Articular chondrocyte of knee joint (primary cell): ENCODE data around the gene KRTAP5-10. TPM values are rescaled to one million over a fixed set of nuclear protein-coding genes. Genes with fewer than 3 reads are reported as not detected.

Experiments
- small RNA-seq: library from RNA; depleted of rRNA; stranded (forward); fragments of <200 nt; gene quantifications from one replicate; pipeline ENCODE3, GENCODE V24; 2012
- total RNA-seq: library from RNA; depleted of rRNA; stranded (reverse); fragments of >200 nt; gene quantifications from 2 replicates; pipeline ENCODE4 v1.2.3, GENCODE V29; 2012

Gene KRTAP5-10
- not detected in 2 replicates for total RNA-seq

GRCh38 chr11:71565263-71565662, at the start of gene KRTAP5-10:
Gene KRTAP5-10, plus strand, starts transcription at chr11:71565563. Its CDS starts 25 bp downstream, at chr11:71565588.

GRCh38 chr11:71526796-71527575, 38.4 kb upstream of the KRTAP5-10 start, which contains the start of gene KRTAP5-7:
Gene KRTAP5-7, plus strand, starts transcription at chr11:71527267. Its CDS starts 34 bp downstream, at chr11:71527301.

GRCh38 chr11:71537977-71538665, 27.2 kb upstream of the KRTAP5-10 start, which contains the start of gene KRTAP5-8:
Gene KRTAP5-8, plus strand, starts transcription at chr11:71538025. Its CDS starts 31 bp downstream, at chr11:71538056.

GRCh38 chr11:71548120-71548519, 17.2 kb upstream of the KRTAP5-10 start, which contains the start of gene KRTAP5-9:
Gene KRTAP5-9, plus strand, starts transcription at chr11:71548420. Its CDS starts 238 bp downstream, at chr11:71548658.

GRCh38 chr11:71582309-71582895, 17.0 kb downstream of the KRTAP5-10 start, which contains the start of gene KRTAP5-11:
Gene KRTAP5-11, minus strand, starts transcription at chr11:71582875. Its CDS starts 38 bp downstream, at chr11:71582837.

Small RNA genes within 50 kb of the gene (small RNA-seq; reads per million reads assigned to genes)
- gene AP000867.1, result not detected
- gene KRTAP5-14P, result not detected

Other genes with a start within 250 kb of the KRTAP5-10 start
- gene DHCR7, start 117.2 kb upstream of the KRTAP5-10 start, total RNA-seq, result 21.8 and 25.6 TPM in 2 replicates
- gene NADSYN1, start 112.4 kb upstream of the KRTAP5-10 start, total RNA-seq, result 49.1 and 49.2 TPM in 2 replicates
- 0.13 and 0.22 TPM in 2 replicates for gene KRTAP5-7, start 38.3 kb upstream of the KRTAP5-10 start, total RNA-seq
- gene KRTAP5-8, start 27.5 kb upstream of the KRTAP5-10 start, total RNA-seq, result 0.22 and 0.26 TPM in 2 replicates
- gene KRTAP5-9, start 17.1 kb upstream of the KRTAP5-10 start, total RNA-seq, result 0.39 TPM in 1 of 2 replicates, not detected in the other
- gene KRTAP5-11, start 17.3 kb downstream of the KRTAP5-10 start, total RNA-seq, result not detected in 2 replicates